Right lobe of liver (tissue), 6 donors: ENCODE data around the gene RNF34. TPM values are rescaled to one million over a fixed set of nuclear protein-coding genes. Genes with fewer than 3 reads are reported as not detected.

Source experiments
- ATAC-seq, 4 donors: fragments of 200-7000 bp; cut with Tn5 transposase; one replicate each; pipeline ENCODE4 v1.9.1; 2020; ENCODE audit warnings: mild to moderate bottlenecking in 4 of 4, moderate library complexity in 4 of 4
- DNase-seq, 3 donors: peaks; one replicate each; pipeline ENCODE4 v3.0.0-alpha.2; 2020
- H3K27ac ChIP-seq, 3 donors: fragments of 200-600 bp; one replicate each; pipeline ENCODE4 v1.8.0; 2022
- H3K27me3 ChIP-seq, 2 donors: fragments of 200-600 bp; one replicate each; pipeline ENCODE4 v1.8.0; 2022
- H3K36me3 ChIP-seq, 4 donors: fragments of 200-600 bp; sonication (generic) in 1 of 4; one replicate each; pipeline versions ENCODE4 v1.5.1 to v1.8.0; 2017 to 2022; ENCODE audit warnings: control low read depth in 1 of 4
- H3K4me1 ChIP-seq, 4 donors: fragments of 200-600 bp; sonication (generic) in 1 of 4; one replicate each; pipeline versions ENCODE4 v1.5.1 to v1.8.0; 2017 to 2022; ENCODE audit warnings: control low read depth in 1 of 4
- H3K4me3 ChIP-seq, 3 donors: fragments of 200-600 bp; one replicate each; pipeline ENCODE4 v1.8.0; 2022
- H3K9me3 ChIP-seq, 4 donors: fragments of 200-600 bp; sonication (generic) in 1 of 4; one replicate each; pipeline versions ENCODE4 v1.5.1 to v1.8.0; 2017 to 2022; ENCODE audit warnings: control low read depth in 1 of 4
- POLR2A ChIP-seq: fragments of 450-650 bp; IDR thresholded peaks from one replicate; pipeline ENCODE4 v1.6.1; 2017; ENCODE audit warnings: antibody characterized with exemption, mild to moderate bottlenecking
- WGBS: methylation state at CpG from one replicate; pipeline ENCODE4 v1.1.6; 2018; ENCODE audit warnings: low coverage, low lambda C conversion rate; ENCODE audit not compliant: insufficient coverage; ENCODE audit errors: missing lambda C conversion rate; 5-methylcytosine and 5-hydroxymethylcytosine counted together
- intact Hi-C, 2 donors: fragments of 100-400 bp; cut with DNase I; formaldehyde crosslinking; loops; one replicate each; pipeline versions ENCODE4 v1.11.2 to v1.14.1; 2022
- total RNA-seq, 6 experiments: library from RNA; depleted of rRNA in 2 of 6; stranded (reverse); fragments of >200 nt in 2 of 6; fragmentation: NEBNext Ultra II Directional in 3 of 6; extraction: Animal tissue kit (Norgen Biotek cat#: 25700) in 3 of 6; gene quantifications; one replicate each; pipeline versions ENCODE4 v1.1.0 to v1.2.4, GENCODE V29; 2016 to 2023
- TF ChIP-seq, protein P1 (sequence below), 4 donors: fragments of 200-600 bp in 3 of 4; fragments of 450-650 bp in 1 of 4; IDR thresholded peaks; one replicate each; pipeline versions ENCODE4 v1.5.1 to v1.8.0; 2016 to 2022; ENCODE audit warnings: antibody characterized with exemption in 4 of 4, mild to moderate bottlenecking in 2 of 4
- donor health status: DM: no; HTN: yes; CAD: no.
- donor health status: DM: no; HTN: no; CAD: no.
- donor health status: DM: no; HTN: no; CAD: no.
- donor health status: DM: no; HTN: yes; CAD: no.
- donor health status: DM: no; HTN: yes; CAD: no.

The RNF34 gene
- total RNA-seq, 6 experiments from 2014 or later: 11.7 to 22.3 (median 14.6) TPM

- TF ChIP-seq, protein P1, sequence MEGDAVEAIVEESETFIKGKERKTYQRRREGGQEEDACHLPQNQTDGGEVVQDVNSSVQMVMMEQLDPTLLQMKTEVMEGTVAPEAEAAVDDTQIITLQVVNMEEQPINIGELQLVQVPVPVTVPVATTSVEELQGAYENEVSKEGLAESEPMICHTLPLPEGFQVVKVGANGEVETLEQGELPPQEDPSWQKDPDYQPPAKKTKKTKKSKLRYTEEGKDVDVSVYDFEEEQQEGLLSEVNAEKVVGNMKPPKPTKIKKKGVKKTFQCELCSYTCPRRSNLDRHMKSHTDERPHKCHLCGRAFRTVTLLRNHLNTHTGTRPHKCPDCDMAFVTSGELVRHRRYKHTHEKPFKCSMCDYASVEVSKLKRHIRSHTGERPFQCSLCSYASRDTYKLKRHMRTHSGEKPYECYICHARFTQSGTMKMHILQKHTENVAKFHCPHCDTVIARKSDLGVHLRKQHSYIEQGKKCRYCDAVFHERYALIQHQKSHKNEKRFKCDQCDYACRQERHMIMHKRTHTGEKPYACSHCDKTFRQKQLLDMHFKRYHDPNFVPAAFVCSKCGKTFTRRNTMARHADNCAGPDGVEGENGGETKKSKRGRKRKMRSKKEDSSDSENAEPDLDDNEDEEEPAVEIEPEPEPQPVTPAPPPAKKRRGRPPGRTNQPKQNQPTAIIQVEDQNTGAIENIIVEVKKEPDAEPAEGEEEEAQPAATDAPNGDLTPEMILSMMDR (IDR thresholded peaks at IDR 0.05): no peak
- TF ChIP-seq POLR2A: no peak
- Histone ChIP-seq H3K9me3 (no peaks in the 10 kb centered on the region), H3K27ac (no peak overlapping the region), H3K4me1 (no peaks in the 10 kb centered on the region), H3K36me3 (no peaks in the 10 kb centered on the region), H3K27me3 (no peaks in the 10 kb centered on the region), H3K4me3 (no peak overlapping the region)
- DNase-seq (no peak), ATAC-seq (no peak)
- intact Hi-C loops: no loop called here
- WGBS: 98% methylated on average over 18 of the region's 39 CpGs
Observed at GRCh38 chr12:121452985-121453360, 53.1 kb downstream of the RNF34 start.

DNA sequence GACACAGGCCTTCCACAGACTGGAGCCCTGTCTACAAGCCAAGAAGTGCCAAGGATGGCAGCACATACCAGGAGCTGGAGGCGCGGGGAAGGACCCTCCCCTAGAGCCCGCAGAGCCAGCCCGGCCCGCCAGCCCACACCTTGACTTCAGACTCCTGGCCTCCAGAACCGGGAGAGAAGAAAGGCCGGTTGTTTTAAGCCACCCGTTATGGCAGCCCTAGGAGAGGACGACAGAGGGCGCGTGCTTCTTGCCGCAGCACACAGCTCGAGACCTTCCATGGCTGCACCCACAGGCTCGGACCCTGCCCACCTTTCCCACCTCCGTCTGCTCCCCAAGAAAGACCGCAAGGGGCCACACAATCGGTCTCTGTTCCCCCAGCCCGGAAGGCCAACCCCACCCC is 53.7 kb downstream of the RNF34 start:
- Histone ChIP-seq H3K9me3 (no peaks in the 10 kb centered on the region), H3K36me3 (no peaks in the 10 kb centered on the region), H3K27ac (no peak overlapping the region), H3K4me3 (no peak overlapping the region), H3K27me3 (no peaks in the 10 kb centered on the region), H3K4me1 (no peaks in the 10 kb centered on the region)
- ATAC-seq (no peak), DNase-seq (no peak)
- intact Hi-C loops: no loop called here
- WGBS: 84% methylated on average over 10 of the region's 18 CpGs
- TF ChIP-seq POLR2A: no peak

DNA sequence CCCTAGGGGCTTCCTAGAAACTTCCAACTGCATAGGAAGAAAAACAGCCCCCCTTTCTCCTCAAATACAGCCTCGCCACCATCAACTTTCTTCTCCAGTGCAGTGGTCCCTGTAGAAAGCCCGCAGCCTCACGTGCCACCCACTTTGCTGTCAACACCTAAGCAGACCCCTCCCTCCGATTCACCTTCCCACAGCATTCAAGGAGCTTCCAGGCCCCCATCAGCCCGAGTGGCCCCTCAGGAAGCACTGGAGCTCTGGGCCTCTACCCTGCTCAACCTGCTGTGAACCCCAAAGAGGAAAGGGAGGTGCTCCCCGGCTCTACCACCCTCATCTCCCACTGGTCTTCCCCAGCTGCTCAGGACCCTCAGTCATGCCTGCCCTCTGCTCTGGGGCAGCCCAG is 55.0 kb downstream of the RNF34 start:
- TF ChIP-seq POLR2A: no peak
- TF ChIP-seq, protein P1 (IDR thresholded peaks at IDR 0.05): no peak
- no peaks in the 10 kb centered on the region for H3K9me3 ChIP-seq
- DNase-seq (no peak), ATAC-seq (no peak)
- H3K27me3 ChIP-seq: no peaks in the 10 kb centered on the region
- H3K4me1 ChIP-seq: no peaks in the 10 kb centered on the region
- H3K27ac ChIP-seq: no peak overlapping the region
- H3K4me3 ChIP-seq: no peak overlapping the region
- intact Hi-C loops: no loop called here
- H3K36me3 ChIP-seq: no peaks in the 10 kb centered on the region
- 93% methylated on average over 5 of the region's 6 CpGs for WGBS

DNA sequence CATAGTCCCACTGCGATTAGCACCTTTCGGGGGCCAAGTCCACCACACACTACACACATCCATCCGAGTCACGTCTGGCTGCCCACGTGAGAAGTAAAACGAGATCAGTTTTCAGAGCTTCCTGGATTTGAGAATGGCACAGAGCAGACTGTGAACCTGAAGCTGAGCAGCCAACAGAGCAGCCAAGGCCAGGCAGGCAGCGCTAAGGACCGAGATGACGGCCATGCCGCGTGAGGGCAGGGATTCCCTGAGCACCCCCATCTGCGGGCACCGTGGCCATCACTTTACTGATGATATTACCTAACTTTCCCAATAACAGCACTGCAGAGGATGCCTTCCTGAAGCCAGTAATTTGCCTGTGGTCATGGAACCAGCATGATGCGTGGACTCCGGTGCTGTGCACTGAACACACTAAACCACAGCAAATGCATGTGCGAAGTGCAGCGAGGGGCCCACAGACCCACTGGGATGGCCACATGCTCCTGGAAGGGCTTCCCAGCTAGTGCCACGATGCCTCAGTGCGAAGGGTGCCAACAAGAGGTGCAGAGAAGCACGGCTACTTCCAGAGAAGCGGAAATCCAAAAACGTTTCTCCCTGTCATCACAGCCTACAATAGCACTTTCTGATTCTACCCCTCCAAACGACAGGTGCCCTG is 56.0 kb downstream of the RNF34 start:
- Histone ChIP-seq H3K27ac (no peak overlapping the region), H3K36me3 (no peaks in the 10 kb centered on the region), H3K9me3 (no peaks in the 10 kb centered on the region), H3K4me1 (no peaks in the 10 kb centered on the region), H3K4me3 (no peak overlapping the region), H3K27me3 (no peaks in the 10 kb centered on the region)
- intact Hi-C loops: no loop called here
- DNase-seq: no peak
- no peak for TF ChIP-seq POLR2A
- TF ChIP-seq, protein P1 (IDR thresholded peaks at IDR 0.05): no peak
- WGBS: 85% methylated on average over 14 of the region's 23 CpGs
- ATAC-seq: no peak

DNA sequence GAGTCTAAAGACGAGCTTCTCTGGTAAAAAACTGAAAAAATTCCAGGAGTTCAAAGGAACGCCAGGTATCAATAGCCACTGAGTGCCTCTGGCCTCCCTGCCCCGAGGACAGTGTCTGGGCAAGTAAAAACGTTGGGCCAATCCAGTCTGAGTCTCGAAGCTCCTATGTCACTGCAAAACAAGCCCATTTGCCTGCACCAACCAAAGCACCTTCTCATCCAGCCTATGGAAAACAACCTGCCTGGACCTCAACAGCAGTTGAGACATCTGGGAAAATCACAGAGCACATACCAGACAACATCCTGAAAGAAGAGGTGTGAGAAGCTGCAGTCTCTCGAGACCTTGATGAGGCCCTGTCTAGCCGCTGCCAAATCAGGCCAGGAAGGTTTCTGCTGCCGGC is 56.6 kb downstream of the RNF34 start:
- TF ChIP-seq, protein P1 (IDR thresholded peaks at IDR 0.05): no peak
- no peak for TF ChIP-seq POLR2A
- H3K4me3 ChIP-seq: no peak overlapping the region
- intact Hi-C loops: no loop called here
- no peaks in the 10 kb centered on the region for H3K4me1 ChIP-seq
- no peaks in the 10 kb centered on the region for H3K36me3 ChIP-seq
- ATAC-seq (no peak), DNase-seq (no peak)
- no CpG with 5 or more reads among the region's 8 CpGs for WGBS
- no peaks in the 10 kb centered on the region for H3K9me3 ChIP-seq
- H3K27me3 ChIP-seq: no peaks in the 10 kb centered on the region
- H3K27ac ChIP-seq: no peak overlapping the region
